ENCODE results near the gene WWOX. TPM values are rescaled to one million over a fixed set of nuclear protein-coding genes. Genes with fewer than 3 reads are reported as not detected.

The WWOX gene
- total RNA-seq, 2 donors from 2014 or later: 30.0 to 35.4 TPM

GRCh38 chr16:78257376-78257728 lies 157.9 kb downstream of the WWOX start:
- Histone ChIP-seq H3K36me3 (ENCODE audit: control insufficient read depth, insufficient read depth, low read length) (no peaks in the 10 kb centered on the region), H3K4me3 (ENCODE audit: low read length) (peak overlapping the region; percentile 1), H3K27ac (ENCODE audit: low read depth, low read length) (no peak overlapping the region), H3K4me1 (ENCODE audit: control insufficient read depth, insufficient read depth, low read length) (peaks cover 15% of the 10 kb centered on the region), H3K9me3 (ENCODE audit: control insufficient read depth, low read length) (no peaks in the 10 kb centered on the region), H3K9ac (ENCODE audit: extremely low read depth, low read length, poor library complexity, severe bottlenecking) (no peak overlapping the region), H3K27me3 (ENCODE audit: control insufficient read depth, insufficient read depth, low read length, poor library complexity, severe bottlenecking) (no peaks in the 10 kb centered on the region)
- DNase-seq: peak; percentile 69
- WGBS, 2 experiments (ENCODE audit: insufficient coverage in 1 of 2, insufficient read length in 1 of 2): 30 to 49% methylated on average over 5 to 8 of the region's 8 CpGs
- Mint-ChIP-seq H3K4me3 (peak overlapping the region; percentile 21), H3K27ac (no peak overlapping the region), H3K9me3 (no peaks in the 10 kb centered on the region), H3K4me1 (peaks cover 31% of the 10 kb centered on the region), H3K27me3 (ENCODE audit: insufficient read depth) (no peaks in the 10 kb centered on the region), H3K36me3 (ENCODE audit: low read depth) (no peaks in the 10 kb centered on the region)
- no peak for TF ChIP-seq CTCF (conservative IDR thresholded peaks at IDR 0.05)

GRCh38 chr16:78258375-78259065 lies 159.1 kb downstream of the WWOX start:
- DNase-seq: no peak
- 74 to 82% methylated on average over 5 to 7 of the region's 9 CpGs for WGBS, 2 experiments (ENCODE audit: insufficient coverage in 1 of 2, insufficient read length in 1 of 2)
- Mint-ChIP-seq H3K4me1 (peaks cover 31% of the 10 kb centered on the region), H3K27me3 (ENCODE audit: insufficient read depth) (no peaks in the 10 kb centered on the region), H3K36me3 (ENCODE audit: low read depth) (peaks cover 4% of the 10 kb centered on the region), H3K27ac (peak overlapping the region; percentile 5), H3K4me3 (no peak overlapping the region), H3K9me3 (peaks cover 2% of the 10 kb centered on the region)
- no peaks in the 10 kb centered on the region for H3K27me3 ChIP-seq (ENCODE audit: control insufficient read depth, insufficient read depth, low read length, poor library complexity, severe bottlenecking)
- no peak overlapping the region for H3K9ac ChIP-seq (ENCODE audit: extremely low read depth, low read length, poor library complexity, severe bottlenecking)
- H3K4me1 ChIP-seq (ENCODE audit: control insufficient read depth, insufficient read depth, low read length): peaks cover 11% of the 10 kb centered on the region
- TF ChIP-seq CTCF (conservative IDR thresholded peaks at IDR 0.05): no peak
- H3K36me3 ChIP-seq (ENCODE audit: control insufficient read depth, insufficient read depth, low read length): no peaks in the 10 kb centered on the region
- no peak overlapping the region for H3K27ac ChIP-seq (ENCODE audit: low read depth, low read length)
- no peak overlapping the region for H3K4me3 ChIP-seq (ENCODE audit: low read length)
- H3K9me3 ChIP-seq (ENCODE audit: control insufficient read depth, low read length): no peaks in the 10 kb centered on the region

GRCh38 chr16:78259873-78260272 lies 160.4 kb downstream of the WWOX start:
- H3K36me3 Mint-ChIP-seq (ENCODE audit: low read depth): peaks cover 12% of the 10 kb centered on the region
- 70 to 81% methylated on average over 5 of the region's 5 CpGs for whole genome bisulfite sequencing, 2 experiments (ENCODE audit: insufficient coverage in 1 of 2, insufficient read length in 1 of 2)
- H3K9me3 Mint-ChIP-seq: peaks cover 13% of the 10 kb centered on the region
- no peak overlapping the region for H3K4me3 ChIP-seq (ENCODE audit: low read length)
- H3K27me3 Mint-ChIP-seq (ENCODE audit: insufficient read depth): no peaks in the 10 kb centered on the region
- H3K27ac Mint-ChIP-seq: peak overlapping the region; percentile 71
- no peak overlapping the region for H3K27ac ChIP-seq (ENCODE audit: low read depth, low read length)
- no peaks in the 10 kb centered on the region for H3K27me3 ChIP-seq (ENCODE audit: control insufficient read depth, insufficient read depth, low read length, poor library complexity, severe bottlenecking)
- DNase-seq: peak; percentile 67
- H3K4me3 Mint-ChIP-seq: no peak overlapping the region
- peaks cover 8% of the 10 kb centered on the region for H3K9me3 ChIP-seq (ENCODE audit: control insufficient read depth, low read length)
- TF ChIP-seq CTCF (conservative IDR thresholded peaks at IDR 0.05): no peak
- peaks cover 11% of the 10 kb centered on the region for H3K4me1 ChIP-seq (ENCODE audit: control insufficient read depth, insufficient read depth, low read length)
- H3K9ac ChIP-seq (ENCODE audit: extremely low read depth, low read length, poor library complexity, severe bottlenecking): no peak overlapping the region
- H3K4me1 Mint-ChIP-seq: peaks cover 31% of the 10 kb centered on the region
- H3K36me3 ChIP-seq (ENCODE audit: control insufficient read depth, insufficient read depth, low read length): no peaks in the 10 kb centered on the region

Data from endodermal cell (in vitro differentiated cells).